NCI-H526 (cell line): ENCODE measurements around the gene MLLT3.

Experiments used
- DNase-seq, 2 experiments: peaks; one replicate each; lab custom pipeline; 2025; lab: John Stamatoyannopoulos, UW

The MLLT3 gene

GRCh38 chr9:20625003-20625349 is 2.7 kb upstream of the MLLT3 start:
- DNase-seq, result no peak

- DNase-seq, result peak; percentile 71 to 93
Observed at GRCh38 chr9:20624201-20625002, 2.1 kb upstream of the MLLT3 start.

GRCh38 chr9:20623748-20624124 is 1.4 kb upstream of the MLLT3 start:
- no peak for DNase-seq

GRCh38 chr9:20623021-20623747 is 885 bp upstream of the MLLT3 start:
- peak in 1 of 2 experiments; percentile 75 for DNase-seq

GRCh38 chr9:20621471-20622329 is 599 bp downstream of the MLLT3 start:
- peak; percentile 88 to 92 for DNase-seq

GRCh38 chr9:20620650-20621470 is 1.4 kb downstream of the MLLT3 start:
- DNase-seq, result peak; percentile 51 to 75

- peak; percentile 69 to 73 for DNase-seq
Observed at GRCh38 chr9:20619487-20620200, 2.7 kb downstream of the MLLT3 start.

- peak in 1 of 2 experiments; percentile 29 for DNase-seq
Observed at GRCh38 chr9:20618361-20618802, 3.9 kb downstream of the MLLT3 start.

GRCh38 chr9:20616808-20617207 is 5.5 kb downstream of the MLLT3 start:
- DNase-seq, result no peak

- DNase-seq, result no peak
Observed at GRCh38 chr9:20614602-20615216, 7.6 kb downstream of the MLLT3 start.

GRCh38 chr9:20611691-20612287 is 10.5 kb downstream of the MLLT3 start:
- DNase-seq, result peak in 1 of 2 experiments; percentile 16

- DNase-seq, result no peak
Observed at GRCh38 chr9:20610591-20610990, 11.7 kb downstream of the MLLT3 start.

GRCh38 chr9:20608582-20608981 is 13.7 kb downstream of the MLLT3 start:
- no peak for DNase-seq

GRCh38 chr9:20606652-20607051 is 15.6 kb downstream of the MLLT3 start:
- no peak for DNase-seq

- DNase-seq, result no peak
Observed at GRCh38 chr9:20604562-20604961, 17.7 kb downstream of the MLLT3 start.

- DNase-seq, result no peak
Observed at GRCh38 chr9:20603524-20604268, 18.6 kb downstream of the MLLT3 start.

- no peak for DNase-seq
Observed at GRCh38 chr9:20601292-20601691, 21.0 kb downstream of the MLLT3 start.

GRCh38 chr9:20599195-20599594 is 23.1 kb downstream of the MLLT3 start:
- DNase-seq, result no peak

- no peak for DNase-seq
Observed at GRCh38 chr9:20598367-20598766, 23.9 kb downstream of the MLLT3 start.
